Caco-2 (cell line): ENCODE results near the gene PRKG2. TPM values are rescaled to one million over a fixed set of nuclear protein-coding genes. Genes with fewer than 3 reads are reported as not detected.

Experiments
- BruUV-seq: library from RNA; stranded (reverse); fragments of 400-500 nt; replicated peaks from 2 replicates; lab custom pipeline; 2021; lab: Mats Ljungman, UMichigan
- CTCF ChIA-PET: fragments of 300-600 bp; sonication (Branson Sonifier 250); formaldehyde crosslinking; loops from one replicate; lab custom pipeline; 2022; ENCODE audit warnings: antibody characterized with exemption; lab: Charles Lee
- POLR2A ChIA-PET: fragments of 300-600 bp; sonication (Branson Sonifier 250); formaldehyde crosslinking; loops from one replicate; lab custom pipeline; 2022; ENCODE audit warnings: antibody characterized with exemption; lab: Charles Lee
- DNase-seq, 2 experiments: peaks; one replicate each; pipeline versions ENCODE4 v3.0.0 to v3.0.0-alpha.2; 2020 to 2022
- H3K27me3 ChIP-seq: replicated peaks from 2 replicates; pipeline ENCODE4 v1.6.0; 2011; ENCODE audit warnings: low read length; ENCODE audit not compliant: control insufficient read depth, insufficient read depth
- H3K36me3 ChIP-seq: 2 replicates; pipeline ENCODE4 v1.5.1; 2011; ENCODE audit warnings: low read length; ENCODE audit not compliant: control insufficient read depth, insufficient read depth
- H3K4me1 ChIP-seq: fragments of 250-450 bp; sonication (Bioruptor Pico); 2 replicates; pipeline ENCODE4 v1.5.1; 2020; ENCODE audit warnings: mild to moderate bottlenecking
- H3K4me3 ChIP-seq: 2 replicates; pipeline ENCODE4 v1.5.1; 2011; ENCODE audit warnings: low read depth, mild to moderate bottlenecking, control low read depth, low read length
- H3K9me3 ChIP-seq: fragments of 250-450 bp; sonication (Bioruptor Pico); 2 replicates; pipeline ENCODE4 v1.5.1; 2020; ENCODE audit warnings: mild to moderate bottlenecking, moderate library complexity
- H3K27ac Mint-ChIP-seq: one replicate; pipeline ENCODE4 v1.8.0; 2022; ENCODE audit warnings: mixed read lengths; ENCODE audit not compliant: unreplicated experiment
- H3K27me3 Mint-ChIP-seq: one replicate; pipeline ENCODE4 v1.8.0; 2022; ENCODE audit warnings: mixed read lengths; ENCODE audit not compliant: insufficient read depth, unreplicated experiment
- H3K36me3 Mint-ChIP-seq: one replicate; pipeline ENCODE4 v1.8.0; 2022; ENCODE audit warnings: mild to moderate bottlenecking, mixed read lengths; ENCODE audit not compliant: insufficient read depth, unreplicated experiment
- H3K4me1 Mint-ChIP-seq: one replicate; pipeline ENCODE4 v1.8.0; 2022; ENCODE audit warnings: low read depth, mixed read lengths; ENCODE audit not compliant: unreplicated experiment
- H3K4me3 Mint-ChIP-seq: one replicate; pipeline ENCODE4 v1.8.0; 2022; ENCODE audit warnings: mild to moderate bottlenecking, moderate library complexity, mixed read lengths; ENCODE audit not compliant: unreplicated experiment
- H3K9me3 Mint-ChIP-seq: one replicate; pipeline ENCODE4 v1.8.0; 2022; ENCODE audit warnings: mixed read lengths; ENCODE audit not compliant: unreplicated experiment
- CTCF ChIP-seq, 2 experiments: fragments of 200-600 bp in 1 of 2; IDR thresholded peaks; 1 replicate in 1 of 2; 2 replicates in 1 of 2; pipeline versions ENCODE4 v1.5.1 to v1.8.0; 2011 to 2022; ENCODE audit warnings: antibody characterized with exemption in 1 of 2, control low read depth in 1 of 2, inconsistent platforms in 1 of 2, low read depth in 1 of 2, low read length in 1 of 2, mild to moderate bottlenecking in 1 of 2, moderate library complexity in 1 of 2; ENCODE audit not compliant: insufficient read depth in 1 of 2, severe bottlenecking in 1 of 2, unreplicated experiment in 1 of 2
- intact Hi-C: fragments of 100-400 bp; cut with micrococcal nuclease; formaldehyde crosslinking; loops from one replicate; pipeline ENCODE4 v1.10.0; 2022; ENCODE audit not compliant: unreplicated experiment
- total RNA-seq: library from RNA; stranded (reverse); gene quantifications from 2 replicates; pipeline ENCODE4 v1.2.3, GENCODE V29; 2022

Gene PRKG2
- total RNA-seq, 1 experiment from 2014 or later = 5.6 TPM

- Mint-ChIP-seq H3K4me3 (no peak overlapping the region), H3K27ac (no peak overlapping the region), H3K36me3 (no peaks in the 10 kb centered on the region), H3K27me3 (no peaks in the 10 kb centered on the region), H3K4me1 (no peaks in the 10 kb centered on the region), H3K9me3 (no peaks in the 10 kb centered on the region)
- TF ChIP-seq CTCF (IDR thresholded peaks at IDR 0.05; ENCODE audit: insufficient read depth in 1 of 2, low read depth in 1 of 2, low read length in 1 of 2, severe bottlenecking in 1 of 2, unreplicated experiment in 1 of 2) = no peak
- intact Hi-C loops = loop anchor here (5.0 to 10.0 kb wide), 2 partner anchors 114 to 154 kb away; no protein-coding TSS in a partner anchor
- no peak for DNase-seq
- Histone ChIP-seq H3K27me3 (no peaks in the 10 kb centered on the region), H3K4me1 (no peaks in the 10 kb centered on the region), H3K36me3 (no peaks in the 10 kb centered on the region), H3K9me3 (no peaks in the 10 kb centered on the region), H3K4me3 (no peak overlapping the region)
- CTCF ChIA-PET = no interaction called here
- POLR2A ChIA-PET = no interaction called here
- no TSS peak for BruUV-seq
These were observed 16.4 kb downstream of the PRKG2 start for GRCh38 chr4:81198609-81199008.

- POLR2A ChIA-PET = no interaction called here
- H3K27me3 Mint-ChIP-seq = no peaks in the 10 kb centered on the region
- no peaks in the 10 kb centered on the region for H3K27me3 ChIP-seq
- no TSS peak for BruUV-seq
- TF ChIP-seq CTCF (IDR thresholded peaks at IDR 0.05; ENCODE audit: insufficient read depth in 1 of 2, low read depth in 1 of 2, low read length in 1 of 2, severe bottlenecking in 1 of 2, unreplicated experiment in 1 of 2) = no peak
- no peaks in the 10 kb centered on the region for H3K4me1 ChIP-seq
- DNase-seq = no peak
- CTCF ChIA-PET = no interaction called here
- H3K9me3 ChIP-seq = no peaks in the 10 kb centered on the region
- no peaks in the 10 kb centered on the region for H3K9me3 Mint-ChIP-seq
- H3K4me3 Mint-ChIP-seq = no peak overlapping the region
- no peaks in the 10 kb centered on the region for H3K36me3 Mint-ChIP-seq
- intact Hi-C loops = loop anchor here (5.0 to 10.0 kb wide), 2 partner anchors 113 to 154 kb away; no protein-coding TSS in a partner anchor
- no peak overlapping the region for H3K27ac Mint-ChIP-seq
- no peaks in the 10 kb centered on the region for H3K36me3 ChIP-seq
- H3K4me1 Mint-ChIP-seq = peaks cover 2% of the 10 kb centered on the region
- no peak overlapping the region for H3K4me3 ChIP-seq
These were observed 17.0 kb downstream of the PRKG2 start for GRCh38 chr4:81197864-81198524.

- Mint-ChIP-seq H3K4me1 (peaks cover 7% of the 10 kb centered on the region), H3K27me3 (no peaks in the 10 kb centered on the region), H3K9me3 (no peaks in the 10 kb centered on the region), H3K27ac (no peak overlapping the region), H3K4me3 (no peak overlapping the region), H3K36me3 (no peaks in the 10 kb centered on the region)
- Histone ChIP-seq H3K27me3 (no peaks in the 10 kb centered on the region), H3K4me3 (no peak overlapping the region), H3K36me3 (no peaks in the 10 kb centered on the region), H3K9me3 (no peaks in the 10 kb centered on the region), H3K4me1 (no peaks in the 10 kb centered on the region)
- no TSS peak for BruUV-seq
- DNase-seq = no peak
- intact Hi-C loops = loop anchor here (5.0 to 10.0 kb wide), 2 partner anchors 111 to 156 kb away; no protein-coding TSS in a partner anchor
- CTCF ChIA-PET = no interaction called here
- no peak for TF ChIP-seq CTCF (IDR thresholded peaks at IDR 0.05; ENCODE audit: insufficient read depth in 1 of 2, low read depth in 1 of 2, low read length in 1 of 2, severe bottlenecking in 1 of 2, unreplicated experiment in 1 of 2)
- POLR2A ChIA-PET = no interaction called here
These were observed 18.8 kb downstream of the PRKG2 start for GRCh38 chr4:81196126-81196650.
